ENCODE data around the gene PDE6B. TPM values are rescaled to one million over a fixed set of nuclear protein-coding genes. Genes with fewer than 3 reads are reported as not detected.
A peak's percentile ranks its signal among the peaks of the same experiment; 100 is the strongest.

PDE6B gene
- total RNA-seq, 1 donor: not detected

GRCh38 chr4:612749-613125, 12.6 kb upstream of the PDE6B start:
- Histone ChIP-seq H3K27me3 (ENCODE audit: insufficient read depth, low read length) (peaks cover 5% of the 10 kb centered on the region), H3K27ac (ENCODE audit: low read depth, low read length) (no peak overlapping the region), H3K4me1 (ENCODE audit: insufficient read depth, low read length) (no peaks in the 10 kb centered on the region), H4K20me1 (ENCODE audit: insufficient read depth, low read length) (no peaks in the 10 kb centered on the region), H2AFZ (ENCODE audit: low read length) (no peak overlapping the region), H3K36me3 (ENCODE audit: insufficient read depth, low read length) (no peaks in the 10 kb centered on the region), H3K9me3 (ENCODE audit: low read depth, low read length) (no peaks in the 10 kb centered on the region), H3K4me3 (ENCODE audit: insufficient read depth, low read length) (no peak overlapping the region), H3K79me2 (ENCODE audit: insufficient read depth, low read length) (no peaks in the 10 kb centered on the region), H3K4me2 (ENCODE audit: insufficient read depth, low read length) (no peak overlapping the region)
- peak; percentile 62 for DNase-seq (ENCODE audit: insufficient read length, low spot score, missing footprints)
- TF ChIP-seq CTCF (IDR thresholded peaks at IDR 0.05; ENCODE audit: extremely low read depth, low read depth, low read length): no peak

GRCh38 chr4:613126-613525, 12.2 kb upstream of the PDE6B start:
- no peak overlapping the region for H3K27ac ChIP-seq (ENCODE audit: low read depth, low read length)
- peaks cover 5% of the 10 kb centered on the region for H3K27me3 ChIP-seq (ENCODE audit: insufficient read depth, low read length)
- no peaks in the 10 kb centered on the region for H3K36me3 ChIP-seq (ENCODE audit: insufficient read depth, low read length)
- H3K4me1 ChIP-seq (ENCODE audit: insufficient read depth, low read length): no peaks in the 10 kb centered on the region
- H3K4me3 ChIP-seq (ENCODE audit: insufficient read depth, low read length): no peak overlapping the region
- H2AFZ ChIP-seq (ENCODE audit: low read length): no peak overlapping the region
- H3K79me2 ChIP-seq (ENCODE audit: insufficient read depth, low read length): no peaks in the 10 kb centered on the region
- H3K4me2 ChIP-seq (ENCODE audit: insufficient read depth, low read length): no peak overlapping the region
- no peak for DNase-seq (ENCODE audit: insufficient read length, low spot score, missing footprints)
- no peak for TF ChIP-seq CTCF (IDR thresholded peaks at IDR 0.05; ENCODE audit: extremely low read depth, low read depth, low read length)
- H3K9me3 ChIP-seq (ENCODE audit: low read depth, low read length): no peaks in the 10 kb centered on the region
- no peaks in the 10 kb centered on the region for H4K20me1 ChIP-seq (ENCODE audit: insufficient read depth, low read length)

- H3K36me3 ChIP-seq (ENCODE audit: insufficient read depth, low read length): no peaks in the 10 kb centered on the region
- DNase-seq (ENCODE audit: insufficient read length, low spot score, missing footprints): no peak
- H3K9me3 ChIP-seq (ENCODE audit: low read depth, low read length): no peaks in the 10 kb centered on the region
- no peaks in the 10 kb centered on the region for H3K4me1 ChIP-seq (ENCODE audit: insufficient read depth, low read length)
- TF ChIP-seq CTCF (IDR thresholded peaks at IDR 0.05; ENCODE audit: extremely low read depth, low read depth, low read length): no peak
- H3K4me2 ChIP-seq (ENCODE audit: insufficient read depth, low read length): no peak overlapping the region
- no peak overlapping the region for H2AFZ ChIP-seq (ENCODE audit: low read length)
- no peaks in the 10 kb centered on the region for H4K20me1 ChIP-seq (ENCODE audit: insufficient read depth, low read length)
- no peak overlapping the region for H3K4me3 ChIP-seq (ENCODE audit: insufficient read depth, low read length)
- peaks cover 5% of the 10 kb centered on the region for H3K27me3 ChIP-seq (ENCODE audit: insufficient read depth, low read length)
- H3K27ac ChIP-seq (ENCODE audit: low read depth, low read length): no peak overlapping the region
- no peaks in the 10 kb centered on the region for H3K79me2 ChIP-seq (ENCODE audit: insufficient read depth, low read length)
These were observed 9.3 kb upstream of the PDE6B start for GRCh38 chr4:616091-616490.

- Histone ChIP-seq H3K79me2 (ENCODE audit: insufficient read depth, low read length) (no peaks in the 10 kb centered on the region), H2AFZ (ENCODE audit: low read length) (no peak overlapping the region), H3K4me3 (ENCODE audit: insufficient read depth, low read length) (no peak overlapping the region), H4K20me1 (ENCODE audit: insufficient read depth, low read length) (no peaks in the 10 kb centered on the region), H3K4me1 (ENCODE audit: insufficient read depth, low read length) (no peaks in the 10 kb centered on the region), H3K27ac (ENCODE audit: low read depth, low read length) (no peak overlapping the region), H3K36me3 (ENCODE audit: insufficient read depth, low read length) (no peaks in the 10 kb centered on the region), H3K9me3 (ENCODE audit: low read depth, low read length) (no peaks in the 10 kb centered on the region), H3K4me2 (ENCODE audit: insufficient read depth, low read length) (no peak overlapping the region), H3K27me3 (ENCODE audit: insufficient read depth, low read length) (peaks cover 5% of the 10 kb centered on the region)
- peak; percentile 26 for DNase-seq (ENCODE audit: insufficient read length, low spot score, missing footprints)
- TF ChIP-seq CTCF (IDR thresholded peaks at IDR 0.05; ENCODE audit: extremely low read depth, low read depth, low read length): no peak
These were observed 8.3 kb upstream of the PDE6B start for GRCh38 chr4:616911-617643.
